ENCODE measurements around the gene RASGRF1. TPM values are rescaled to one million over a fixed set of nuclear protein-coding genes. Genes with fewer than 3 reads are reported as not detected.

RASGRF1 gene
- total and polyA plus RNA-seq, 9 of the 15 experiments (the other 6 are each of a cell fraction or from before 2014, with no cell fraction given), result 0.03 to 0.58 (median 0.06) TPM; not detected in 1

- no peaks in the 10 kb centered on the region for H3K9me1 ChIP-seq (ENCODE audit: control insufficient read depth, insufficient read depth, low read length)
- intact Hi-C loops (cut with micrococcal nuclease), result no loop called here
- H3K27me3 ChIP-seq (ENCODE audit: control insufficient read depth in 2 of 2, insufficient read depth in 2 of 2, low read length in 2 of 2), result no peaks in the 10 kb centered on the region
- CTCF ChIA-PET (ENCODE audit: low intra/inter-chr PET ratio), result no interaction called here
- no peaks in the 10 kb centered on the region for H3K9me3 ChIP-seq (replicated peaks; ENCODE audit: control insufficient read depth, insufficient read depth, low read depth, low read length)
- peaks cover 23% of the 10 kb centered on the region for H3K79me2 ChIP-seq (ENCODE audit: control insufficient read depth, insufficient read depth, low read length)
- no peak overlapping the region for H3K27ac ChIP-seq (ENCODE audit: extremely low read depth, low read depth, low read length)
- H2AFZ ChIP-seq (ENCODE audit: low read depth, low read length), result no peak overlapping the region
- H3K9ac ChIP-seq (ENCODE audit: insufficient read depth in 1 of 2, low read depth in 2 of 2, low read length in 2 of 2), result no peak overlapping the region
- H4K20me1 ChIP-seq (replicated peaks; ENCODE audit: control insufficient read depth, insufficient read depth, low read length), result no peaks in the 10 kb centered on the region
- peaks cover 19 to 22% of the 10 kb centered on the region in 2 experiments for H3K4me1 ChIP-seq (replicated peaks in 1 of 2; ENCODE audit: control insufficient read depth in 2 of 2, insufficient read depth in 2 of 2, low read length in 2 of 2)
- FAIRE-seq, result no peak
- in situ Hi-C loops (cut with MboI), result no loop called here
- H3K4me3 ChIP-seq, result no peak overlapping the region
- no TSS peak for BruUV-seq (replicated peaks)
- POLR2A ChIA-PET, result interaction anchor here (2.2 kb wide), 1 partner anchor 22 kb away, joined by 8 read pairs; no protein-coding TSS in a partner anchor
- no peak overlapping the region for H3K4me2 ChIP-seq (ENCODE audit: insufficient read depth, low read length)
- 72% methylated on average over 4 of the region's 5 CpGs for WGBS (ENCODE audit: insufficient coverage, low coverage, missing lambda C conversion rate)
- ATAC-seq, result no peak
- DNase-seq (ENCODE audit: extremely low read depth in 1 of 4, low spot score in 3 of 4), result no peak
- no peak for TF ChIP-seq HMGXB4 (CRISPR knock-in tag; IDR thresholded peaks at IDR 0.05)
- TF ChIP-seq LARP7 (IDR thresholded peaks at IDR 0.05), result no peak
- TF ChIP-seq RBM39 (optimal IDR thresholded peaks at IDR 0.05; ENCODE audit: low read depth, low read length), result no peak
- TF ChIP-seq CSDE1 (IDR thresholded peaks at IDR 0.05), result no peak
- TF ChIP-seq STAT5A (IDR thresholded peaks at IDR 0.05; ENCODE audit: borderline replicate concordance, low read length), result no peak
- no peak for TF ChIP-seq CBX1 (IDR thresholded peaks at IDR 0.05; ENCODE audit: low read depth)
- no peak for TF ChIP-seq MYC (IDR thresholded peaks at IDR 0.05; ENCODE audit: low read depth, low read length)
- TF ChIP-seq MYC (CRISPR knock-in tag; IDR thresholded peaks at IDR 0.05; ENCODE audit: borderline replicate concordance, low read depth), result no peak
- no peak for TF ChIP-seq ZBTB9 (CRISPR knock-in tag; IDR thresholded peaks at IDR 0.05)
- TF ChIP-seq POLR2B (IDR thresholded peaks at IDR 0.05; ENCODE audit: low read depth, partially characterized antibody), result no peak
- TF ChIP-seq SREBF1 (IDR thresholded peaks at IDR 0.05; ENCODE audit: borderline replicate concordance, low read depth, low read length), result no peak
- TF ChIP-seq SMARCB1 (IDR thresholded peaks at IDR 0.05; ENCODE audit: insufficient read length, low read depth), result no peak
- TF ChIP-seq HNRNPH1 (optimal IDR thresholded peaks at IDR 0.05; ENCODE audit: low read depth, low read length), result no peak
- no peak for TF ChIP-seq FOXK2 (conservative IDR thresholded peaks at IDR 0.05 in 1 of 2, IDR thresholded peaks at IDR 0.05 in 1 of 2; ENCODE audit: low read depth in 2 of 2)
- no peak for TF ChIP-seq MLX (CRISPR knock-in tag; conservative IDR thresholded peaks at IDR 0.05)
- TF ChIP-seq SRF (CRISPR knock-in tag; IDR thresholded peaks at IDR 0.05), result no peak
- H3K36me3 ChIP-seq (ENCODE audit: control insufficient read depth, insufficient read depth, low read length), result no peaks in the 10 kb centered on the region
Observed at GRCh38 chr15:78947506-78947905, 143.1 kb downstream of the RASGRF1 start.
